K562 (cell line): ENCODE measurements around the gene TM7SF2. TPM values are rescaled to one million over a fixed set of nuclear protein-coding genes. Genes with fewer than 3 reads are reported as not detected.
A peak's percentile ranks its signal among the peaks of the same experiment; 100 is the strongest.

Experiments used
- ZNF583 ChIP-seq: fragments of 250-450 bp; sonication (Bioruptor Pico); IDR thresholded peaks from 2 replicates; pipeline ENCODE4 v1.4.0; 2020
- polyA plus RNA-seq, 8 experiments: library from polyadenylated mRNA; depleted of rRNA in 4 of 8; stranded (reverse) in 5 of 8; unstranded in 3 of 8; fragments of >200 nt; fragmentation: Nextera tagmentation in 2 of 8; fragmentation: Illumina TruSeq in 1 of 8; extraction: Ambion mirVana in 2 of 8; extraction: Trizol in 1 of 8; gene quantifications; 2 replicates each; pipeline versions ENCODE4 v1.2.1 to v1.2.3, GENCODE V29; 2011 to 2014; ENCODE audit warnings: inconsistent platforms in 1 of 8, missing spikeins in 1 of 8
- total RNA-seq, 7 experiments: library from RNA; depleted of rRNA in 6 of 7; stranded (reverse); fragments of >200 nt in 6 of 7; fragmentation: Illumina TruSeq in 2 of 7; extraction: Trizol in 2 of 7; gene quantifications; 2 replicates each; pipeline versions ENCODE4 v1.2.1 to v1.2.3, GENCODE V29; 2011 to 2021; ENCODE audit warnings: low replicate concordance in 1 of 7
- TF ChIP-seq, protein P1 (sequence below): fragments of 200-600 bp; sonication (generic); IDR thresholded peaks from one replicate; pipeline ENCODE4 v1.6.1; 2012; ENCODE audit warnings: mild to moderate bottlenecking, low read depth, low read length, inconsistent platforms
- TF ChIP-seq, protein P2 (sequence below), 2 experiments: fragments of 450-650 bp; IDR thresholded peaks; 2 replicates each; pipeline ENCODE4 v1.6.1; 2016
- TF ChIP-seq, protein P3 (sequence below), 2 experiments: fragments of 450-650 bp; IDR thresholded peaks; 2 replicates each; pipeline ENCODE4 v1.6.1; 2018; ENCODE audit warnings: mild to moderate bottlenecking in 2 of 2, low read depth in 1 of 2; ENCODE audit not compliant: partially characterized antibody in 2 of 2
- TF ChIP-seq, protein P4 (sequence below), 2 experiments: fragments of 200-800 bp in 1 of 2; sonication (Bioruptor generic) in 1 of 2; sonication (generic) in 1 of 2; formaldehyde crosslinking in 1 of 2; IDR thresholded peaks in 1 of 2; conservative IDR thresholded peaks in 1 of 2; 2 replicates each; pipeline versions ENCODE4 v1.5.0 to v1.6.1; 2016 to 2020; ENCODE audit warnings: missing compliant biosample characterization in 1 of 2, missing genetic modification characterization in 1 of 2, missing genetic modification reagents in 1 of 2

TM7SF2 gene
- total and polyA plus RNA-seq, 9 of the 15 experiments (the other 6 are each of a cell fraction or from before 2014, with no cell fraction given): 1.2 to 22.0 (median 14.3) TPM

DNA sequence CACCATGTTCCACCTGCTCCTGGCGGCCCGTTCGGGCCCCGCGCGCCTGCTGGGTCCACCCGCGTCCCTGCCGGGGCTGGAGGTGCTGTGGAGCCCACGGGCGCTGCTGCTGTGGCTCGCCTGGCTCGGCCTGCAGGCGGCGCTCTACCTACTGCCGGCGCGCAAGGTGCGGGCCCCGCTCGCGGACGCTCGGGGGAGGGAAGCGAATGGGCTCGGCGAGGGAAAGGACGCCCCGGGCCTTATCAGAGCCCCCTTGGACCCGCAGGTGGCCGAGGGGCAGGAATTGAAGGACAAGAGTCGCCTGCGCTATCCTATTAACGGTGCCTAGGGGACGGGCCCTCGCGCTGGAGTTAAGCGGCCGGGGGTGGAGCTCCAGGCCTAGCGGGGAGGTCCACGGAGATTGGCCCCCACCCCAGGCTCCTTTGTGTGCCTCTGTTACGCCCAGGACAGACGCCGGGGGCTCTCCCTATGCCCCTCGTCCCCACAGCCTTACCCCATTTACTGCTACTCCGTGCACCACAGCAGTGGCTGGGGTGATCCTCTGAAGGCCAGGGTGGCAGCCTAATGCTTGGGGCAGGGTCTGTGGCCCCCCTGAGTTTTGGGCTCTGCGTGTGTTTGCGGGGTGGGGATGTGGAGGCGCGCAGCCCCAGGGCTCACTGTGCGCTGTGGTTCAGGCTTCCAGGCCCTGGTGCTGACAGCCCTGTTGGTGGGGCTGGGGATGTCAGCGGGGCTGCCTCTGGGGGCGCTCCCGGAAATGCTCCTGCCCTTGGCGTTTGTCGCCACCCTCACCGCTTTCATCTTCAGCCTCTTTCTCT lies 1.1 kb downstream of the TM7SF2 start (continued):
- TF ChIP-seq, protein P1, sequence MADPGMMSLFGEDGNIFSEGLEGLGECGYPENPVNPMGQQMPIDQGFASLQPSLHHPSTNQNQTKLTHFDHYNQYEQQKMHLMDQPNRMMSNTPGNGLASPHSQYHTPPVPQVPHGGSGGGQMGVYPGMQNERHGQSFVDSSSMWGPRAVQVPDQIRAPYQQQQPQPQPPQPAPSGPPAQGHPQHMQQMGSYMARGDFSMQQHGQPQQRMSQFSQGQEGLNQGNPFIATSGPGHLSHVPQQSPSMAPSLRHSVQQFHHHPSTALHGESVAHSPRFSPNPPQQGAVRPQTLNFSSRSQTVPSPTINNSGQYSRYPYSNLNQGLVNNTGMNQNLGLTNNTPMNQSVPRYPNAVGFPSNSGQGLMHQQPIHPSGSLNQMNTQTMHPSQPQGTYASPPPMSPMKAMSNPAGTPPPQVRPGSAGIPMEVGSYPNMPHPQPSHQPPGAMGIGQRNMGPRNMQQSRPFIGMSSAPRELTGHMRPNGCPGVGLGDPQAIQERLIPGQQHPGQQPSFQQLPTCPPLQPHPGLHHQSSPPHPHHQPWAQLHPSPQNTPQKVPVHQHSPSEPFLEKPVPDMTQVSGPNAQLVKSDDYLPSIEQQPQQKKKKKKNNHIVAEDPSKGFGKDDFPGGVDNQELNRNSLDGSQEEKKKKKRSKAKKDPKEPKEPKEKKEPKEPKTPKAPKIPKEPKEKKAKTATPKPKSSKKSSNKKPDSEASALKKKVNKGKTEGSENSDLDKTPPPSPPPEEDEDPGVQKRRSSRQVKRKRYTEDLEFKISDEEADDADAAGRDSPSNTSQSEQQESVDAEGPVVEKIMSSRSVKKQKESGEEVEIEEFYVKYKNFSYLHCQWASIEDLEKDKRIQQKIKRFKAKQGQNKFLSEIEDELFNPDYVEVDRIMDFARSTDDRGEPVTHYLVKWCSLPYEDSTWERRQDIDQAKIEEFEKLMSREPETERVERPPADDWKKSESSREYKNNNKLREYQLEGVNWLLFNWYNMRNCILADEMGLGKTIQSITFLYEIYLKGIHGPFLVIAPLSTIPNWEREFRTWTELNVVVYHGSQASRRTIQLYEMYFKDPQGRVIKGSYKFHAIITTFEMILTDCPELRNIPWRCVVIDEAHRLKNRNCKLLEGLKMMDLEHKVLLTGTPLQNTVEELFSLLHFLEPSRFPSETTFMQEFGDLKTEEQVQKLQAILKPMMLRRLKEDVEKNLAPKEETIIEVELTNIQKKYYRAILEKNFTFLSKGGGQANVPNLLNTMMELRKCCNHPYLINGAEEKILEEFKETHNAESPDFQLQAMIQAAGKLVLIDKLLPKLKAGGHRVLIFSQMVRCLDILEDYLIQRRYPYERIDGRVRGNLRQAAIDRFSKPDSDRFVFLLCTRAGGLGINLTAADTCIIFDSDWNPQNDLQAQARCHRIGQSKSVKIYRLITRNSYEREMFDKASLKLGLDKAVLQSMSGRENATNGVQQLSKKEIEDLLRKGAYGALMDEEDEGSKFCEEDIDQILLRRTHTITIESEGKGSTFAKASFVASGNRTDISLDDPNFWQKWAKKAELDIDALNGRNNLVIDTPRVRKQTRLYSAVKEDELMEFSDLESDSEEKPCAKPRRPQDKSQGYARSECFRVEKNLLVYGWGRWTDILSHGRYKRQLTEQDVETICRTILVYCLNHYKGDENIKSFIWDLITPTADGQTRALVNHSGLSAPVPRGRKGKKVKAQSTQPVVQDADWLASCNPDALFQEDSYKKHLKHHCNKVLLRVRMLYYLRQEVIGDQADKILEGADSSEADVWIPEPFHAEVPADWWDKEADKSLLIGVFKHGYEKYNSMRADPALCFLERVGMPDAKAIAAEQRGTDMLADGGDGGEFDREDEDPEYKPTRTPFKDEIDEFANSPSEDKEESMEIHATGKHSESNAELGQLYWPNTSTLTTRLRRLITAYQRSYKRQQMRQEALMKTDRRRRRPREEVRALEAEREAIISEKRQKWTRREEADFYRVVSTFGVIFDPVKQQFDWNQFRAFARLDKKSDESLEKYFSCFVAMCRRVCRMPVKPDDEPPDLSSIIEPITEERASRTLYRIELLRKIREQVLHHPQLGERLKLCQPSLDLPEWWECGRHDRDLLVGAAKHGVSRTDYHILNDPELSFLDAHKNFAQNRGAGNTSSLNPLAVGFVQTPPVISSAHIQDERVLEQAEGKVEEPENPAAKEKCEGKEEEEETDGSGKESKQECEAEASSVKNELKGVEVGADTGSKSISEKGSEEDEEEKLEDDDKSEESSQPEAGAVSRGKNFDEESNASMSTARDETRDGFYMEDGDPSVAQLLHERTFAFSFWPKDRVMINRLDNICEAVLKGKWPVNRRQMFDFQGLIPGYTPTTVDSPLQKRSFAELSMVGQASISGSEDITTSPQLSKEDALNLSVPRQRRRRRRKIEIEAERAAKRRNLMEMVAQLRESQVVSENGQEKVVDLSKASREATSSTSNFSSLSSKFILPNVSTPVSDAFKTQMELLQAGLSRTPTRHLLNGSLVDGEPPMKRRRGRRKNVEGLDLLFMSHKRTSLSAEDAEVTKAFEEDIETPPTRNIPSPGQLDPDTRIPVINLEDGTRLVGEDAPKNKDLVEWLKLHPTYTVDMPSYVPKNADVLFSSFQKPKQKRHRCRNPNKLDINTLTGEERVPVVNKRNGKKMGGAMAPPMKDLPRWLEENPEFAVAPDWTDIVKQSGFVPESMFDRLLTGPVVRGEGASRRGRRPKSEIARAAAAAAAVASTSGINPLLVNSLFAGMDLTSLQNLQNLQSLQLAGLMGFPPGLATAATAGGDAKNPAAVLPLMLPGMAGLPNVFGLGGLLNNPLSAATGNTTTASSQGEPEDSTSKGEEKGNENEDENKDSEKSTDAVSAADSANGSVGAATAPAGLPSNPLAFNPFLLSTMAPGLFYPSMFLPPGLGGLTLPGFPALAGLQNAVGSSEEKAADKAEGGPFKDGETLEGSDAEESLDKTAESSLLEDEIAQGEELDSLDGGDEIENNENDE: no peak
- TF ChIP-seq, protein P2, sequence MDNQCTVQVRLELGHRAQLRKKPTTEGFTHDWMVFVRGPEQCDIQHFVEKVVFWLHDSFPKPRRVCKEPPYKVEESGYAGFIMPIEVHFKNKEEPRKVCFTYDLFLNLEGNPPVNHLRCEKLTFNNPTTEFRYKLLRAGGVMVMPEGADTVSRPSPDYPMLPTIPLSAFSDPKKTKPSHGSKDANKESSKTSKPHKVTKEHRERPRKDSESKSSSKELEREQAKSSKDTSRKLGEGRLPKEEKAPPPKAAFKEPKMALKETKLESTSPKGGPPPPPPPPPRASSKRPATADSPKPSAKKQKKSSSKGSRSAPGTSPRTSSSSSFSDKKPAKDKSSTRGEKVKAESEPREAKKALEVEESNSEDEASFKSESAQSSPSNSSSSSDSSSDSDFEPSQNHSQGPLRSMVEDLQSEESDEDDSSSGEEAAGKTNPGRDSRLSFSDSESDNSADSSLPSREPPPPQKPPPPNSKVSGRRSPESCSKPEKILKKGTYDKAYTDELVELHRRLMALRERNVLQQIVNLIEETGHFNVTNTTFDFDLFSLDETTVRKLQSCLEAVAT (IDR thresholded peaks at IDR 0.05): no peak
- TF ChIP-seq ZNF583: no peak
- TF ChIP-seq, protein P3, sequence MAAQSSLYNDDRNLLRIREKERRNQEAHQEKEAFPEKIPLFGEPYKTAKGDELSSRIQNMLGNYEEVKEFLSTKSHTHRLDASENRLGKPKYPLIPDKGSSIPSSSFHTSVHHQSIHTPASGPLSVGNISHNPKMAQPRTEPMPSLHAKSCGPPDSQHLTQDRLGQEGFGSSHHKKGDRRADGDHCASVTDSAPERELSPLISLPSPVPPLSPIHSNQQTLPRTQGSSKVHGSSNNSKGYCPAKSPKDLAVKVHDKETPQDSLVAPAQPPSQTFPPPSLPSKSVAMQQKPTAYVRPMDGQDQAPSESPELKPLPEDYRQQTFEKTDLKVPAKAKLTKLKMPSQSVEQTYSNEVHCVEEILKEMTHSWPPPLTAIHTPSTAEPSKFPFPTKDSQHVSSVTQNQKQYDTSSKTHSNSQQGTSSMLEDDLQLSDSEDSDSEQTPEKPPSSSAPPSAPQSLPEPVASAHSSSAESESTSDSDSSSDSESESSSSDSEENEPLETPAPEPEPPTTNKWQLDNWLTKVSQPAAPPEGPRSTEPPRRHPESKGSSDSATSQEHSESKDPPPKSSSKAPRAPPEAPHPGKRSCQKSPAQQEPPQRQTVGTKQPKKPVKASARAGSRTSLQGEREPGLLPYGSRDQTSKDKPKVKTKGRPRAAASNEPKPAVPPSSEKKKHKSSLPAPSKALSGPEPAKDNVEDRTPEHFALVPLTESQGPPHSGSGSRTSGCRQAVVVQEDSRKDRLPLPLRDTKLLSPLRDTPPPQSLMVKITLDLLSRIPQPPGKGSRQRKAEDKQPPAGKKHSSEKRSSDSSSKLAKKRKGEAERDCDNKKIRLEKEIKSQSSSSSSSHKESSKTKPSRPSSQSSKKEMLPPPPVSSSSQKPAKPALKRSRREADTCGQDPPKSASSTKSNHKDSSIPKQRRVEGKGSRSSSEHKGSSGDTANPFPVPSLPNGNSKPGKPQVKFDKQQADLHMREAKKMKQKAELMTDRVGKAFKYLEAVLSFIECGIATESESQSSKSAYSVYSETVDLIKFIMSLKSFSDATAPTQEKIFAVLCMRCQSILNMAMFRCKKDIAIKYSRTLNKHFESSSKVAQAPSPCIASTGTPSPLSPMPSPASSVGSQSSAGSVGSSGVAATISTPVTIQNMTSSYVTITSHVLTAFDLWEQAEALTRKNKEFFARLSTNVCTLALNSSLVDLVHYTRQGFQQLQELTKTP (IDR thresholded peaks at IDR 0.05; ENCODE audit: low read depth in 1 of 2, partially characterized antibody in 2 of 2): peak in 1 of 2 experiments; percentile 25
- TF ChIP-seq, protein P4, sequence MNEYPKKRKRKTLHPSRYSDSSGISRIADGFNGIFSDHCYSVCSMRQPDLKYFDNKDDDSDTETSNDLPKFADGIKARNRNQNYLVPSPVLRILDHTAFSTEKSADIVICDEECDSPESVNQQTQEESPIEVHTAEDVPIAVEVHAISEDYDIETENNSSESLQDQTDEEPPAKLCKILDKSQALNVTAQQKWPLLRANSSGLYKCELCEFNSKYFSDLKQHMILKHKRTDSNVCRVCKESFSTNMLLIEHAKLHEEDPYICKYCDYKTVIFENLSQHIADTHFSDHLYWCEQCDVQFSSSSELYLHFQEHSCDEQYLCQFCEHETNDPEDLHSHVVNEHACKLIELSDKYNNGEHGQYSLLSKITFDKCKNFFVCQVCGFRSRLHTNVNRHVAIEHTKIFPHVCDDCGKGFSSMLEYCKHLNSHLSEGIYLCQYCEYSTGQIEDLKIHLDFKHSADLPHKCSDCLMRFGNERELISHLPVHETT (CRISPR knock-in tag; conservative IDR thresholded peaks at IDR 0.05 in 1 of 2, IDR thresholded peaks at IDR 0.05 in 1 of 2): 0 out of 4 replicates have a peak, but pooled peaks of 1 of the 2 experiments have one; percentile 14
